ENCODE data around the gene TSR3.
A peak's percentile ranks its signal among the peaks of the same experiment; 100 is the strongest.

The TSR3 gene

DNA sequence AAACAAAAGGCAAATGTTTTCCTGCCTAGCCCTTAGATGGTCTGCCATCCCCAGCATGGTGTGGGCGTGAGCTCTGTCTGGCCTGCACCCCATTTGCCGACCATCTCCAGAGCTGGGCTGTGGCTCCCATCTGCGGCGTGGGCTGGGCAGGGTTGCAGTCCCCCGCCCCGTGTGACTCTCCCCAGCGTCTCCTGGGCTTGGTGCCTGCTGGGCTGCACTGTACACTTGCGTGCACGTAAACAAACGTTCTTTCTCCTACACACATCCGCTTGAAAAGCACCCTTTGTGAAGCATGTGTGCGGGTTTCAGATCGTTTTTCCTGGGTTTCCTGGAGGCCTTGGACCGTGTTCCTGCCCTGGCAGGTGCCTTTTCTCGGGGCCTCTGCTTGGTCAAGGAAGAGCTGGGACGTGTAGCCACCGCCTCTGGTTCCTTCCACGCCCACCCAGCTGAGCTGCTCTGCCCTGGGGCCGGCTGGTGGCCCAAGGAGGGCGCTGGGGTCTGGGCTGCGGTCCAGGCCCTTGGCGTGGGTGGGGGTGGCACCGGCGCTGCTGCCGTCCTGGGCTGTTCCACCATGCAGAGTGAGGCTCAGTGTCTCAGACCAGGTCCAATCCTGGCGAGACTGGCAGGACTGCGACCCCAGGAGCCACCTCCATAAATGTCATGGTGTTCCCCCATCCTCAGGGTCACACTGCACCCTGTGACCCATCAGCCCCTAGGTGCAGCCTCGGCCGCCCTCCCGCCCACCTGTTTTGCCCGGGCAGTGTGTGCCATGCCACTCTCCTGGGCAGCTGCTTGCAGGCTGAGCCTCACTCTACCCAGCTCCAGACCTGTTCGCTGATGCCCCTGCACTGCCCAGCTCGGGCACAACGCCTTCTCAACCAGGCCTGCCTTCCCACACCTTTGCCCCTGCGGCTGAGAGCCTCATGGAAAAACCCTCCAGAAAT, 28.1 kb downstream of the TSR3 start:
- no peak for DNase-seq (ENCODE audit: low spot score)

DNA sequence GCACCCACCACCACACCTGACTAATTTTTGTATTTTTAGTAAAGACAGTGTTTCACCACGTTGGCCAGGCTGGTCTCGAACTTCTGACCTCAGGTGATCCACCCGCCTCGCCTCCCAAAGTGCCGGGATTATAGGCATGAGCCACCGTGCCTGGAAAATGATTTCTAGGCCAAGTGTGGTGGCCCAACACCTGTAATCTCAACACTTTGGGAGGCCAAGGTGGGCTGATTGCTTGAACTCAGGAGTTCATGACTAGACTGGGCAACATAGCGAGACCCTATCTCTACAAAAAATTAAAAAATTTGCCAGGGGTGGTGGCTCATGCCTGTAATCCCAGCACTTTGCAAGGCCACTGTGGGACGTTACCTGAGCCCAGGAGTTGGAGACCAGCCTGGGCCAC, 29.3 kb downstream of the TSR3 start:
- DNase-seq (ENCODE audit: low spot score): no peak

DNA sequence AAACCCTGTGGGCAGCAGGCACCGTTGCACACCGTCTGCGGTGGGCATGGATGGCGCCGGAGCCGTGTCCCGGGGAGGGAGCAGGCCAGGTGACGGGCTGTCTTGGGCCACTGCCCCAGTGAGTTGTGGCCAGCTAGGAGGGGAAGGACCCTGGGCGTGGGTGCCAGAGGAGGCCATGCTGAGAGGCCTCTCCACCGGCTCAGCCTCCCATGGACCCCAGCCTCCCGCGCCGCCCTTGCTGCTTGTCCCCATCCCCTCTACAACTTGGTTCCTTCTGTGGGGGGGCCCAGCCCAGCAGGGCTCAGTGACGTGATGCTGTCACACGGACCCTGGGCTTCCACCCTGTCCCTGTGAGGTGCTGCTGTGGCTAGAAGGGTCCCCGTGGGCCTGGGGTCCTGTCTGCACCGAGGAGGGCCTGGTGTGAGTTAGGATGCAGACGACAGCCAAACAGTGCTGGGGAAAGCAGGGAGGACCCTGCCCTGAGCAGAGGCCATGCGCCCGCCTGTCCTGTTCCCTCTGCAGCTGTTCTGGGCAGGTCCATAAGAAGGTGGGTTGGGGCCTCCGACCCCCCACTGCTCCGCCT, 30.9 kb downstream of the TSR3 start:
- no peak for DNase-seq (ENCODE audit: low spot score)

GRCh38 chr16:1320097-1320496, 31.6 kb downstream of the TSR3 start:
- no peak for DNase-seq (ENCODE audit: low spot score)

- DNase-seq (ENCODE audit: low spot score): no peak
These were observed 32.6 kb downstream of the TSR3 start for GRCh38 chr16:1319041-1319440.

GRCh38 chr16:1318268-1318545, 33.5 kb downstream of the TSR3 start:
- no peak for DNase-seq (ENCODE audit: low spot score)

GRCh38 chr16:1317479-1318267, 34.0 kb downstream of the TSR3 start:
- no peak for DNase-seq (ENCODE audit: low spot score)

- no peak for DNase-seq (ENCODE audit: low spot score)
These were observed 35.7 kb downstream of the TSR3 start for GRCh38 chr16:1316033-1316405.

DNA sequence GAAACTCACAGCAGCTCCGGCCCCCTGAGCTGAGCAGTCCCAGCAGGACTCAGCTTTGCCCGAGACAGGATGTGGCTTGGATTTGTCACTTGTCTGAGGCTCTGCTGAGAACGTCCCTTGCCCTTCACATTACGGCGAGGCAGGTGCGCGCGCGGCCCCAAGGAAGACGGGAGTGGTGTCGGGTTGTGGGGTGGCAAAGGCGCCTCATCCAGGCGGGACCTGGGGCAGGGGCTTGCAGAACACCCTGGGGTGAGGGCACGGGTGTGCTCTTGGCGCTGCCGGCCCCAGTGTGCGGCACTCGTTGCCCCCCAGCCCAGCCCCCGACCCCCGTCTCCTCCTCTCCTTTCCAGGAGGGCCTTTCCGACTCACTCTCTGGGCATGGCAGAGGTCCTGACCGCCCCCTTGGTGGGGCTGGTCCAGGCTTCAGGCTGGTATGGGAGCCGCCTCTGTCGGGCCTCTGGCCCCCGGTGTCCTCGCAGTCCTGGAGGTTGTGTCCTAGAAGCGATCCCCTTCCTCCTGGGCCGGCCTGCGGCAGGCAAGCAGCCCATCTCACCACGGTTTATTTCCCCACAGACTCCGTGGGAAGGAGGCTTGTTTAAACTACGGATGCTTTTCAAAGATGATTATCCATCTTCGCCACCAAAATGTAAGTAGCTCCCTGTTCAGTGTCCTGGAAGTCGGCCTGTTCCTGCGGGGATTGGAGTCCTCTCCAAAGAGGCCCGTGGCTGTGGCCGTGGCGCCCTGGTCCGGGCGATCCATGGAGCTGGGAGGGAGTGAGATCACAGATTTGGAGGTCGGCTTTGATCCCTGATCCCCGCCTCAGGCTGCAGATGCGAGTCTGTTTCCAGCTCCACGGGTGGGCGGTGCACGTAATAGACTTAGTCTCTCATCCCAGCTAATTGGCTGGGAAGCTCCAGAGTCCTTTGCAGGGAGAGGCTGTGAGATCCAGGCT, 36.3 kb downstream of the TSR3 start:
- DNase-seq (ENCODE audit: low spot score): no peak

- no peak for DNase-seq (ENCODE audit: low spot score)
These were observed 37.1 kb downstream of the TSR3 start for GRCh38 chr16:1314399-1315068.

DNA sequence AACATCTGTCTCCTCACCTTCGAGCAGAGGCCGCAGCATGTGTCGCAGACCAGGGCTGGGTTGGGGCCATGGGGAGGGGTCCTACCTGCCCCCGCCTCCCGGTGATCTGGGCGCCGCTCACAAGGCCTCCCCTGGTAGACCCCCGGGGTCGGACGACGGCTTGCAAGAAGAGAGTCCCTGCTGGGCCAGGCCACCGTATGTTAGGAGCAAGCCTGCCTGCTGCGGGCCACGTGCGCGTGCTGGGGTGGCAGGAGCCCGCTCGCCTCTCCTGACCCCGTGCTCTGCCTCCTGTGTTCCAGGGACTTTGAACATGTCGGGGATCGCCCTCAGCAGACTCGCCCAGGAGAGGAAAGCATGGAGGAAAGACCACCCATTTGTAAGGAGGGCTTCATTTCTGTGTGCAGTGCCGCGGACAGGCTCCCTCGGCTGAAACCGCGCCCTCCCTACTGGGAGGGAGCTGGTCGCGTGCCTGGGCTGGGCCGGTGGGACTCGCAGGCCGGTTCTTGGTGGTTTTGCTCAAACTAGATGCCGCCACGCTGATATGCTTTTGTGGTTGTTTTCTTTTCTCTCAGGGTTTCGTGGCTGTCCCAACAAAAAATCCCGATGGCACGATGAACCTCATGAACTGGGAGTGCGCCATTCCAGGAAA, 37.8 kb downstream of the TSR3 start:
- DNase-seq (ENCODE audit: low spot score): no peak

DNA sequence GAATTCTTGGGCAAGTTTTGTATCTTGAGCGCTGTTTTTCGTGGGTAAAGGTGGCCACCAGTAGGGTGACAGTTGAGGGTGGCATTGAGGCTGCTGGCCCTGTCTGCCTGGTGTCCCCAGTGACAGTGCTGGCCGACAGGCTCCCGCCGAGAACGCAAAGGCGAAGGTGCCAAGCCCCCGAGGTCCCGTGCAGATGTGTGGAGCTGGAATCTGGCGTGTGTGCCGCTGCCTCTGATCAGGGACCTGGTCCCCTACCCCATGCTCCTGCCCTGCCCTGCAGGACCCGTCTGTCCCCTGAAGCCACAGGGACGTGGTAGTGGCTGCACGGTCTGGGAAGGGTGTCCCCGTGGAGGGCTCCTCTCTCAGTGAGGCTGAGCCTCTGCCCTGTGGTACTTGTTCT, 38.8 kb downstream of the TSR3 start:
- DNase-seq (ENCODE audit: low spot score): no peak

GRCh38 chr16:1312467-1312816, 39.2 kb downstream of the TSR3 start:
- DNase-seq (ENCODE audit: low spot score): no peak

DNA sequence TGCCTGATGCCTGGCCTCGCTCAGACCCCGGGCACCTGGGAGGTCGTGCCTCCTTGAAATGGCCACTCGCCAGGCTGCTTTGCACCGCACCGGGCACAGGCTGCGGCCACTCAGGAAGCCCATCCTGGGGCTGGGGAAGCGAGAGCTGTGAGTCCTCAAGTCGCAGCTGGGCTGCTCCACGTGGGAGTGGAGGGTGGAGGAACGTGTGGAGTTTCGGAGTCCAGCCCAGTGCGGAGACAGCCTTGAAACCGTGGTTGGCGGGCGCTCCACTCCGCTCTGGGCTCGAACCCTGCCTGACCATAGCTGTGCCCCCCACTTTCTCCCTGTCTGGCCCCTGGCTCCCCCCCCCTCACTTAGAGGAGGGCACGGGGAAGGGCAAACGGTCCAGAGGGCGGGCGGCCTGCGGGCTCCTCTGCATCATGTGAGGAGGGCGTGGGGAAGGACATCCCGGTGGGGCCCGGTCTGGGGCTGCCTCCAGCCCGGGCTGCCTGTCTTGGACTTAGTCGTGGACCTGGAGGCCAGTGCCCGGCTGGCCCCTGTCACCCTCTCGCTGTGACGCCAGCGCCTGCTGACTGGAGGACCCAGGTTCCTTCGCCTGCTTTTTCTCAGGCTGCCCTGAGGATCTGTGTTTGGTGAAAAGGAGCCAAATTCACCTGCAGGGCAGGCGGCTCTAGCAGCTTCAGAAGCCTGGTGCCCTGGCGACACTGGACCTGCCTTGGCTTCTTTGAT, 39.8 kb downstream of the TSR3 start:
- no peak for DNase-seq (ENCODE audit: low spot score)

- no peak for DNase-seq (ENCODE audit: low spot score)
These were observed 40.4 kb downstream of the TSR3 start for GRCh38 chr16:1311212-1311737.

GRCh38 chr16:1310832-1311200, 40.9 kb downstream of the TSR3 start:
- DNase-seq (ENCODE audit: low spot score): no peak

- no peak for DNase-seq (ENCODE audit: low spot score)
These were observed 41.5 kb downstream of the TSR3 start for GRCh38 chr16:1309888-1310831.

DNA sequence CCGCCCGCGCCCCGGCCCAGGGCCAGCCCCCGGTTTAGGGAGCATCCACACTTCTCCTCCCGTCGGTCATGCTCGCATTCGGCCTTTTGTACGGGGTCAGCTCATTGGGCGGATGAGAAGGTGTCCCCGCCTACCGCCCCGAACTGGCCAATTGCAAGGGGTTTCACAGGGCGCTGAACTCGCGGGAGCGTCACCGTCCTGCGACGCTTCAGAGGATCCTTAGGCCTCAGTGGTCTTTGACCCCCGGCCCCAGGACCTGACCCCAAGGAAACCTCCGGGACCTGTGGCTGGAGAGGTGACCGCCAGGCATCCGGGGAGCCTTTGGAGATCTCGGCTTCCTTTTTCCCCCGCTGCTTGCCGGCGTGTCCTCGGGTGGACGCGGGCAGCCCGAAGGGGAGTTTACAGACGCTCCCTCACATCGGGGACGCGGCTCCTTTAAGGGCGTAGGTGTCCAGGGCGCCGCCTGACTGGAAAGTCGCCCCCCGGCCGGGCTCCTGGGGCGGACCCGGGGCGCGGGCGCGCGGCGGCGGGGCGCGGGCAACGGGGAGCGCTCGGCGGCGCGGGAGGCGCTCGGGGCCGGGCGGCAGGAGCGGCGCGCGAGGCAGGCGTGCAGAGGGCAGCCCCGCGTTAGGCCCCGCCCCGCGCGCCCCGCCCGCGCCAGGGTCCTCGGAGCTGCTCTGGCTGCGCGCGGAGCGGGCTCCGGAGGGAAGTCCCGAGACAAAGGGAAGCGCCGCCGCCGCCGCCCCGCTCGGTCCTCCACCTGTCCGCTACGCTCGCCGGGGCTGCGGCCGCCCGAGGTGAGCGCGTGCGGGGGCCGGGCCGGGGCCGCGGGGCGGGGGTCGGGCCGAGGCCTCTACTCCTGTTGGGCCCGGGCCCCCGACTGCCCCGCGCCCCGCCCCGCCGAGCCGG, 42.4 kb downstream of the TSR3 start, which contains the start of gene UBE2I:
Gene UBE2I (plus strand): TSS at position 660 of the 909 bp plus-strand sequence. CDS start 4,395 bp downstream, outside the sequence.
- peak; percentile 96 for DNase-seq (ENCODE audit: low spot score)
